ENCODE results near the gene TPGS2. TPM values are rescaled to one million over a fixed set of nuclear protein-coding genes. Genes with fewer than 3 reads are reported as not detected.

Gene TPGS2
- polyA plus RNA-seq, 1 of the 3 experiments (the other 2 are of a cell fraction), result 235 TPM

DNA sequence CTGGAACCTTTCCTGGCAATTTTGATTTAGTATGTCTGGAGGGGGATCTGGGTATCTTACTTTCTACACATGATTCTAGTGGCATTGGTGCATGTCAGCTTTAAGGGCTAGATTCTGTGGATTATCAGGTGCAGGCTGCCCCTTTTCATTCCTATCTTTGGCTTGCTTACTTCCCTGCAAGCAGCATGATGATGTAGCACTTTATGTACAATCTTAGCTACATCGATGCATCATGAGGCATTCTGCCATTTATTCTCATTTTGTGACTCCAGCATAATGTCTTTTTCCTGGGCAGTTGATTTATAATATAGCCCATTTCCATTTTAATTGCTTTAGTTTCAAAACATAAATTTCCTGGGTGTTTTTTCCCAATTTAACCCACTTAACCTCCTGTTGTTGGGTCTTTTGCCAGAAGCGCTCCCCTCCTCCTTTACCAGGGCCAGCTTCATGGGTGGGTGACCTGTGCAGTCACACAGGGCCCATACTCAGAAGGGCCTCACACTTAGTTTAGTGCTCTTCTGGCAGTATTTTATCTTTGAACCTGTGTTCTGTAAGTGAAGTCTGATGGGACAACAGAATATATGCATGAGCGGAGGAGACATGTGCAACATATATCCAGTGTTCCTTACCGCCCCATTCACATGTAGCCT, 36.0 kb downstream of the TPGS2 start:
- WGBS (ENCODE audit: low lambda C conversion rate), result 95% methylated on average over 4 of the region's 4 CpGs
- Histone ChIP-seq H2AFZ (ENCODE audit: low read depth) (no peak overlapping the region), H3F3A (replicated peaks; ENCODE audit: insufficient read depth) (no peaks in the 10 kb centered on the region), H3K36me3 (replicated peaks in 1 of 2; ENCODE audit: control insufficient read depth in 1 of 2, insufficient read depth in 2 of 2, low read length in 1 of 2) (peaks cover 43 to 55% of the 10 kb centered on the region in 2 experiments), H3K79me2 (ENCODE audit: insufficient read depth) (no peaks in the 10 kb centered on the region), H3K27me3 (ENCODE audit: insufficient read depth) (no peaks in the 10 kb centered on the region), H4K20me1 (ENCODE audit: insufficient read depth) (no peaks in the 10 kb centered on the region), H3K4me3 (ENCODE audit: low read depth in 2 of 2, low read length in 1 of 2) (no peak overlapping the region), H3K4me1 (ENCODE audit: control insufficient read depth in 1 of 2, insufficient read depth in 2 of 2, low read depth in 1 of 2, low read length in 1 of 2) (peaks cover 0 to 5% of the 10 kb centered on the region in 2 experiments; a peak in 1 of 4 replicates), H3K9me2 (no peaks in the 10 kb centered on the region), H3K27ac (ENCODE audit: low read depth in 2 of 2, low read length in 1 of 2) (peak overlapping the region in 1 of 2 experiments; percentile 70; a peak in 2 of 4 replicates), H3K4me2 (no peak overlapping the region), H3K9me3 (no peaks in the 10 kb centered on the region), H3K9ac (no peak overlapping the region)
- TF ChIP-seq YY1 (IDR thresholded peaks at IDR 0.05; ENCODE audit: low read depth), result no peak
- no peak for TF ChIP-seq RFX5 (IDR thresholded peaks at IDR 0.05; ENCODE audit: low read length)
- no peak for TF ChIP-seq RXRA (IDR thresholded peaks at IDR 0.05; ENCODE audit: borderline replicate concordance, low read depth)
- TF ChIP-seq FOXJ3 (CRISPR knock-in tag; IDR thresholded peaks at IDR 0.05), result no peak
- ChIA-PET CTCF (no interaction called here), POLR2A (no interaction called here)
- no peak for DNase-seq

GRCh38 chr18:36786686-36787085, 42.1 kb downstream of the TPGS2 start:
- ChIA-PET CTCF (interaction anchor here (1.2 kb wide), 1 partner anchor 10 kb away, joined by 3 read pairs; no protein-coding TSS in a partner anchor), POLR2A (no interaction called here)
- no peak overlapping the region for H2AFZ ChIP-seq (ENCODE audit: low read depth)
- WGBS (ENCODE audit: low lambda C conversion rate), result 89% methylated on average over 4 of the region's 4 CpGs
- H3K4me1 ChIP-seq (ENCODE audit: control insufficient read depth in 1 of 2, insufficient read depth in 2 of 2, low read depth in 1 of 2, low read length in 1 of 2), result no peaks in the 10 kb centered on the region; a peak in 1 of 4 replicates
- no peaks in the 10 kb centered on the region for H3K9me3 ChIP-seq
- H3K79me2 ChIP-seq (ENCODE audit: insufficient read depth), result no peaks in the 10 kb centered on the region
- no peaks in the 10 kb centered on the region for H3K27me3 ChIP-seq (ENCODE audit: insufficient read depth)
- no peak for DNase-seq
- no peak overlapping the region for H3K27ac ChIP-seq (ENCODE audit: low read depth in 2 of 2, low read length in 1 of 2)
- no peak overlapping the region for H3K9ac ChIP-seq
- H3K36me3 ChIP-seq (replicated peaks in 1 of 2; ENCODE audit: control insufficient read depth in 1 of 2, insufficient read depth in 2 of 2, low read length in 1 of 2), result peaks cover 18 to 22% of the 10 kb centered on the region in 2 experiments
- H4K20me1 ChIP-seq (ENCODE audit: insufficient read depth), result no peaks in the 10 kb centered on the region
- no peaks in the 10 kb centered on the region for H3K9me2 ChIP-seq
- no peak overlapping the region for H3K4me2 ChIP-seq
- H3K4me3 ChIP-seq (ENCODE audit: low read depth in 2 of 2, low read length in 1 of 2), result no peak overlapping the region
- no peaks in the 10 kb centered on the region for H3F3A ChIP-seq (replicated peaks; ENCODE audit: insufficient read depth)
- TF ChIP-seq EZH2phosphoT487 (IDR thresholded peaks at IDR 0.05; ENCODE audit: borderline replicate concordance, low read depth) (no peak), PBX3 (IDR thresholded peaks at IDR 0.05) (no peak), USF2 (IDR thresholded peaks at IDR 0.05; ENCODE audit: borderline replicate concordance, low read depth, low read length) (no peak), GATA2 (CRISPR knock-in tag; IDR thresholded peaks at IDR 0.05) (no peak), NRF1 (IDR thresholded peaks at IDR 0.05; ENCODE audit: low read depth, low read length) (no peak), RCOR1 (IDR thresholded peaks at IDR 0.05; ENCODE audit: low read length) (no peak), GABPA (IDR thresholded peaks at IDR 0.05; ENCODE audit: low read depth) (no peak), CHD2 (IDR thresholded peaks at IDR 0.05; ENCODE audit: low read length, partially characterized antibody) (no peak), ELF1 (IDR thresholded peaks at IDR 0.05) (no peak), IRF3 (IDR thresholded peaks at IDR 0.05; ENCODE audit: low read depth, low read length) (no peak), EP300 (IDR thresholded peaks at IDR 0.05; ENCODE audit: borderline replicate concordance in 1 of 2, low read depth in 1 of 2, low read length in 1 of 2) (no peak), REST (IDR thresholded peaks at IDR 0.05; ENCODE audit: low read depth, low read length) (no peak), YY1 (IDR thresholded peaks at IDR 0.05; ENCODE audit: low read depth) (no peak), POLR2AphosphoS5 (IDR thresholded peaks at IDR 0.05; ENCODE audit: low read depth, low read length) (no peak), FOXM1 (IDR thresholded peaks at IDR 0.05; ENCODE audit: low read depth) (no peak)
- TF ChIP-seq, protein P1, sequence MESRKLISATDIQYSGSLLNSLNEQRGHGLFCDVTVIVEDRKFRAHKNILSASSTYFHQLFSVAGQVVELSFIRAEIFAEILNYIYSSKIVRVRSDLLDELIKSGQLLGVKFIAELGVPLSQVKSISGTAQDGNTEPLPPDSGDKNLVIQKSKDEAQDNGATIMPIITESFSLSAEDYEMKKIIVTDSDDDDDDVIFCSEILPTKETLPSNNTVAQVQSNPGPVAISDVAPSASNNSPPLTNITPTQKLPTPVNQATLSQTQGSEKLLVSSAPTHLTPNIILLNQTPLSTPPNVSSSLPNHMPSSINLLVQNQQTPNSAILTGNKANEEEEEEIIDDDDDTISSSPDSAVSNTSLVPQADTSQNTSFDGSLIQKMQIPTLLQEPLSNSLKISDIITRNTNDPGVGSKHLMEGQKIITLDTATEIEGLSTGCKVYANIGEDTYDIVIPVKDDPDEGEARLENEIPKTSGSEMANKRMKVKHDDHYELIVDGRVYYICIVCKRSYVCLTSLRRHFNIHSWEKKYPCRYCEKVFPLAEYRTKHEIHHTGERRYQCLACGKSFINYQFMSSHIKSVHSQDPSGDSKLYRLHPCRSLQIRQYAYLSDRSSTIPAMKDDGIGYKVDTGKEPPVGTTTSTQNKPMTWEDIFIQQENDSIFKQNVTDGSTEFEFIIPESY (IDR thresholded peaks at IDR 0.05; ENCODE audit: borderline replicate concordance, low read depth), result no peak

Data from SK-N-SH (cell line).